Lower leg skin (tissue), 4 donors: ENCODE data around the gene NDE1. TPM values are rescaled to one million over a fixed set of nuclear protein-coding genes. Genes with fewer than 3 reads are reported as not detected.

ENCODE experiments used
- DNase-seq, 2 donors: peaks; one replicate each; pipeline ENCODE4 v3.0.0-alpha.2; 2019; ENCODE audit warnings: low spot score in 2 of 2
- H3K4me3 ChIP-seq: fragments of 200-600 bp; sonication (generic); 2 replicates; pipeline ENCODE4 v1.5.1; 2017; ENCODE audit warnings: mild to moderate bottlenecking, low read depth; ENCODE audit not compliant: poor library complexity, severe bottlenecking
- CTCF ChIP-seq, 3 donors: fragments of 450-650 bp; IDR thresholded peaks; one replicate each; pipeline ENCODE4 v1.5.1; 2016; ENCODE audit warnings: antibody characterized with exemption in 3 of 3, mild to moderate bottlenecking in 3 of 3, moderate library complexity in 2 of 3
- POLR2A ChIP-seq, 2 donors: fragments of 450-650 bp; IDR thresholded peaks; one replicate each; pipeline ENCODE4 v1.6.1; 2016 to 2017; ENCODE audit warnings: antibody characterized with exemption in 2 of 2, mild to moderate bottlenecking in 1 of 2, moderate library complexity in 1 of 2
- WGBS, 2 donors: methylation state at CpG; one replicate each; pipeline ENCODE4 v1.1.5; 2018; 5-methylcytosine and 5-hydroxymethylcytosine counted together
- intact Hi-C: fragments of 100-400 bp; cut with DNase I; formaldehyde crosslinking; loops from one replicate; pipeline ENCODE4 v1.15.0; 2023; ENCODE audit warnings: low total_unique reads
- total RNA-seq, 4 donors: library from RNA; depleted of rRNA; stranded (reverse); fragments of >200 nt; gene quantifications; one replicate each; pipeline ENCODE4 v1.1.0, GENCODE V29; 2016

NDE1 gene
- total RNA-seq, 4 donors from 2014 or later: 69.8 to 184 (median 85.1) TPM

GRCh38 chr16:15617901-15618300, 32.1 kb upstream of the NDE1 start:
- intact Hi-C loops: no loop called here
- no peak overlapping the region for H3K4me3 ChIP-seq
- 98 to 99% methylated on average over 4 of the region's 4 CpGs for WGBS, 2 donors
- TF ChIP-seq CTCF (IDR thresholded peaks at IDR 0.05) (no peak), POLR2A (IDR thresholded peaks at IDR 0.05) (no peak)
- DNase-seq: no peak

- no peak overlapping the region for H3K4me3 ChIP-seq
- TF ChIP-seq POLR2A (IDR thresholded peaks at IDR 0.05): no peak
- TF ChIP-seq CTCF (IDR thresholded peaks at IDR 0.05): no peak
- 81 to 96% methylated on average over 4 of the region's 4 CpGs for WGBS, 2 donors
- DNase-seq: no peak
- intact Hi-C loops: no loop called here
Measured at GRCh38 chr16:15618392-15618791, 31.7 kb upstream of the NDE1 start.

- no peak for DNase-seq
- TF ChIP-seq POLR2A (IDR thresholded peaks at IDR 0.05): no peak
- no peak for TF ChIP-seq CTCF (IDR thresholded peaks at IDR 0.05)
- intact Hi-C loops: loop anchor here (5.0 kb wide), 1 partner anchor 82 kb away; no protein-coding TSS in a partner anchor
- WGBS, 2 donors: 82 to 84% methylated on average over 6 of the region's 6 CpGs
- no peak overlapping the region for H3K4me3 ChIP-seq
Measured at GRCh38 chr16:15620611-15621195, 29.3 kb upstream of the NDE1 start.

GRCh38 chr16:15621456-15621855, 28.6 kb upstream of the NDE1 start:
- TF ChIP-seq CTCF (IDR thresholded peaks at IDR 0.05) (no peak), POLR2A (IDR thresholded peaks at IDR 0.05) (no peak)
- no peak for DNase-seq
- intact Hi-C loops: loop anchor here (5.0 kb wide), 1 partner anchor 81 kb away; no protein-coding TSS in a partner anchor
- 84 to 89% methylated on average over 4 of the region's 4 CpGs for WGBS, 2 donors
- H3K4me3 ChIP-seq: no peak overlapping the region

GRCh38 chr16:15621889-15622288, 28.2 kb upstream of the NDE1 start:
- intact Hi-C loops: loop anchor here (5.0 kb wide), 1 partner anchor 80 kb away; no protein-coding TSS in a partner anchor
- DNase-seq: no peak
- TF ChIP-seq CTCF (IDR thresholded peaks at IDR 0.05) (no peak), POLR2A (IDR thresholded peaks at IDR 0.05) (no peak)
- no peak overlapping the region for H3K4me3 ChIP-seq
- WGBS, 2 donors: 96% methylated on average over 8 of the region's 8 CpGs
